ENCODE data around the gene F8.

F8 gene

DNA sequence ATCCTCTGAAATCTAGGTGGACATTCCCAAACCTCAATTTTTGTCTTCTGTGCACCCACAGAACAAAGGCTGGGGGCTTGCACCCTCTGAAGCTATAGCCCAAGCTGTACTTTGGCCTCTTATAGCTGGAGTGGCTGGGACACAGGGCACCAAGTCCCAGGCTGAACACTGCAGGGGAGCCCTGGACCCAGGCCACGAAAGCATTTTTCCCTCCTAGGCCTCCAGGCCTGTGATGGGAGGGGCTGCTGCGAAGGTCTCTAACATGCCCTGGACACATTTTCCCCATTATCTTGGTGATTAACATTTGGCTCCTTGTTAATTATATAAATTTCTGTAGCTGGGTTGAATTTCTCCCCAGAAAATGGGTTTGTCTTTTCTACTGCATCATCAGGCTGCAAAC is 108.5 kb downstream of the F8 start:
- TF ChIP-seq, protein P1, sequence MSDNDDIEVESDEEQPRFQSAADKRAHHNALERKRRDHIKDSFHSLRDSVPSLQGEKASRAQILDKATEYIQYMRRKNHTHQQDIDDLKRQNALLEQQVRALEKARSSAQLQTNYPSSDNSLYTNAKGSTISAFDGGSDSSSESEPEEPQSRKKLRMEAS (IDR thresholded peaks at IDR 0.05) = no peak
- TF ChIP-seq NFIC (IDR thresholded peaks at IDR 0.05) (no peak), CREB1 (IDR thresholded peaks at IDR 0.05; ENCODE audit: low read depth) (no peak), FOXM1 (IDR thresholded peaks at IDR 0.05; ENCODE audit: borderline replicate concordance, low read depth) (no peak), YY1 (IDR thresholded peaks at IDR 0.05; ENCODE audit: low read depth) (no peak), EP300 (IDR thresholded peaks at IDR 0.05; ENCODE audit: borderline replicate concordance) (no peak), EGR1 (IDR thresholded peaks at IDR 0.05) (no peak), TCF12 (IDR thresholded peaks at IDR 0.05; ENCODE audit: low read depth) (no peak), TAF1 (IDR thresholded peaks at IDR 0.05; ENCODE audit: low read depth) (no peak), RAD21 (IDR thresholded peaks at IDR 0.05; ENCODE audit: low read depth) (no peak), ZBTB7A (IDR thresholded peaks at IDR 0.05; ENCODE audit: low read depth) (no peak), TEAD4 (IDR thresholded peaks at IDR 0.05) (no peak), CEBPB (IDR thresholded peaks at IDR 0.05) (no peak)
- TF ChIP-seq, protein P2, sequence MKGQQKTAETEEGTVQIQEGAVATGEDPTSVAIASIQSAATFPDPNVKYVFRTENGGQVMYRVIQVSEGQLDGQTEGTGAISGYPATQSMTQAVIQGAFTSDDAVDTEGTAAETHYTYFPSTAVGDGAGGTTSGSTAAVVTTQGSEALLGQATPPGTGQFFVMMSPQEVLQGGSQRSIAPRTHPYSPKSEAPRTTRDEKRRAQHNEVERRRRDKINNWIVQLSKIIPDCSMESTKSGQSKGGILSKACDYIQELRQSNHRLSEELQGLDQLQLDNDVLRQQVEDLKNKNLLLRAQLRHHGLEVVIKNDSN (IDR thresholded peaks at IDR 0.05) = no peak
- TF ChIP-seq, protein P3, sequence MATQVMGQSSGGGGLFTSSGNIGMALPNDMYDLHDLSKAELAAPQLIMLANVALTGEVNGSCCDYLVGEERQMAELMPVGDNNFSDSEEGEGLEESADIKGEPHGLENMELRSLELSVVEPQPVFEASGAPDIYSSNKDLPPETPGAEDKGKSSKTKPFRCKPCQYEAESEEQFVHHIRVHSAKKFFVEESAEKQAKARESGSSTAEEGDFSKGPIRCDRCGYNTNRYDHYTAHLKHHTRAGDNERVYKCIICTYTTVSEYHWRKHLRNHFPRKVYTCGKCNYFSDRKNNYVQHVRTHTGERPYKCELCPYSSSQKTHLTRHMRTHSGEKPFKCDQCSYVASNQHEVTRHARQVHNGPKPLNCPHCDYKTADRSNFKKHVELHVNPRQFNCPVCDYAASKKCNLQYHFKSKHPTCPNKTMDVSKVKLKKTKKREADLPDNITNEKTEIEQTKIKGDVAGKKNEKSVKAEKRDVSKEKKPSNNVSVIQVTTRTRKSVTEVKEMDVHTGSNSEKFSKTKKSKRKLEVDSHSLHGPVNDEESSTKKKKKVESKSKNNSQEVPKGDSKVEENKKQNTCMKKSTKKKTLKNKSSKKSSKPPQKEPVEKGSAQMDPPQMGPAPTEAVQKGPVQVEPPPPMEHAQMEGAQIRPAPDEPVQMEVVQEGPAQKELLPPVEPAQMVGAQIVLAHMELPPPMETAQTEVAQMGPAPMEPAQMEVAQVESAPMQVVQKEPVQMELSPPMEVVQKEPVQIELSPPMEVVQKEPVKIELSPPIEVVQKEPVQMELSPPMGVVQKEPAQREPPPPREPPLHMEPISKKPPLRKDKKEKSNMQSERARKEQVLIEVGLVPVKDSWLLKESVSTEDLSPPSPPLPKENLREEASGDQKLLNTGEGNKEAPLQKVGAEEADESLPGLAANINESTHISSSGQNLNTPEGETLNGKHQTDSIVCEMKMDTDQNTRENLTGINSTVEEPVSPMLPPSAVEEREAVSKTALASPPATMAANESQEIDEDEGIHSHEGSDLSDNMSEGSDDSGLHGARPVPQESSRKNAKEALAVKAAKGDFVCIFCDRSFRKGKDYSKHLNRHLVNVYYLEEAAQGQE (IDR thresholded peaks at IDR 0.05; ENCODE audit: low read depth) = no peak

DNA sequence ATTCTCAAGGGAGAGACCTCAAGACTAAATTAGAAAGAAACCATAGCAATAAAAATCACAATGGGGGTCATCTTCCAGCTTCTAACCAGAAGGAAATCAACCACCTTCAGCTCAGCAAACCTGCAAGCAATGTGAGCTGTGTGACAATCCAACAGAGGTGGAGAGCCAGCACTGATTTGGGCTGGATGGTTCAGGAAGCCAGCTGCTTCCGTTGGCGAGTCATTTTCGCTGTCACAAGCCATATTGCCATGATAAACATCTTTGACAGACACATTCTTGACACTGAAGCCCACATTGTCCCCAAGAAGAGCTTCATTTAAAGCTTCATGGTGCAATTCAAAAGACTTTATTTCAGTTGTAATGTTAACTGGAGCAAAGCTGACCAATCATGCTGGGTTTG is 113.7 kb downstream of the F8 start:
- TF ChIP-seq FOXM1 (IDR thresholded peaks at IDR 0.05; ENCODE audit: borderline replicate concordance, low read depth) (no peak), EGR1 (IDR thresholded peaks at IDR 0.05) (no peak), CEBPB (IDR thresholded peaks at IDR 0.05) (no peak), TAF1 (IDR thresholded peaks at IDR 0.05; ENCODE audit: low read depth) (no peak), TEAD4 (IDR thresholded peaks at IDR 0.05) (no peak), TCF12 (IDR thresholded peaks at IDR 0.05; ENCODE audit: low read depth) (no peak), EP300 (IDR thresholded peaks at IDR 0.05; ENCODE audit: borderline replicate concordance) (no peak), NFIC (IDR thresholded peaks at IDR 0.05) (no peak), ZBTB7A (IDR thresholded peaks at IDR 0.05; ENCODE audit: low read depth) (no peak)
- TF ChIP-seq, protein P2 (IDR thresholded peaks at IDR 0.05) = no peak

DNA sequence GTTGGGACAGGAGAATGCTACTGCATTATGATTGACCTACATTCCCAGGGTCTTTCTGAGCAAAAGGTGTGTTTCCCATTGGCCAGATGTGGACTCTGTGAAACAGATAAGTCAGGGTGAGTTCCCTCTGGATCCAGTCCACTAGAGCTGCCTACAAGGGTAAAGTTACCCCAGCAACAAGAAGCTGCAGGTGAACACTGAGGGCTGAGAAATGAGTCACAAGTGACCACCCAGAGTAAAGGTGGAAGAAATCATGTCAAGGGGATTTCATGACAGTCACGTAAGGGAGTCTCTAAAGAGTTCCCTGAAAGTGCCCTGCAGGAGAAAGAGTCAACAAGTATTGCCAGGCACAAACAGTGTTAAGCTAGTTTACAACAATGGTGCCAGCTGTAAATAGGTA is 120.1 kb downstream of the F8 start:
- TF ChIP-seq, protein P2 (IDR thresholded peaks at IDR 0.05) = no peak
- TF ChIP-seq CEBPB (IDR thresholded peaks at IDR 0.05) (no peak), TEAD4 (IDR thresholded peaks at IDR 0.05) (no peak), NFIC (IDR thresholded peaks at IDR 0.05) (no peak), EGR1 (IDR thresholded peaks at IDR 0.05) (no peak), TAF1 (IDR thresholded peaks at IDR 0.05; ENCODE audit: low read depth) (no peak), CREB1 (IDR thresholded peaks at IDR 0.05; ENCODE audit: low read depth) (no peak), RAD21 (IDR thresholded peaks at IDR 0.05; ENCODE audit: low read depth) (no peak), FOXM1 (IDR thresholded peaks at IDR 0.05; ENCODE audit: borderline replicate concordance, low read depth) (no peak), TCF12 (IDR thresholded peaks at IDR 0.05; ENCODE audit: low read depth) (no peak)
- TF ChIP-seq, protein P3 (IDR thresholded peaks at IDR 0.05; ENCODE audit: low read depth) = no peak
- TF ChIP-seq, protein P1 (IDR thresholded peaks at IDR 0.05) = no peak

DNA sequence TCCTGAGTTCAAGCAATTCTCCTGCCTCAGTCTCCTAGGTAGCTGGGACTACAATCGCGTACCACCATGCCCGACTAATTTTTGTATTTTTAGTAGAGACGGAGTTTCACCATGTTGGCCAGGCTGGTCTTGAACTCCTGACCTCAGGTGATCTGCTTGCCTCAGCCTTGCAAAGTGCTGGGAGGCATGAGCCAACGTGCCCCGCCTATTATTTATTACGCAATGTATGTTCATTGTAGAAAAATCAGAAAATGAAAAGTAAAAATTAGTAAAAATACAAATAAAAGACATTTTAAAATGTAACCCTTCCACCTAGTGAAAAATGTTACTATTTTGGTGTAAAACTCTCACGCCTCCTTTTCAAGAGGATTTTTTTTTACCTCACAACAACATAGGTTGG is 122.2 kb downstream of the F8 start:
- TF ChIP-seq, protein P1 (IDR thresholded peaks at IDR 0.05) = no peak
- TF ChIP-seq YY1 (IDR thresholded peaks at IDR 0.05; ENCODE audit: low read depth) (no peak), TAF1 (IDR thresholded peaks at IDR 0.05; ENCODE audit: low read depth) (no peak), ZBTB7A (IDR thresholded peaks at IDR 0.05; ENCODE audit: low read depth) (no peak), CREB1 (IDR thresholded peaks at IDR 0.05; ENCODE audit: low read depth) (no peak), TCF12 (IDR thresholded peaks at IDR 0.05; ENCODE audit: low read depth) (no peak), RAD21 (IDR thresholded peaks at IDR 0.05; ENCODE audit: low read depth) (no peak), TEAD4 (IDR thresholded peaks at IDR 0.05) (no peak), EP300 (IDR thresholded peaks at IDR 0.05; ENCODE audit: borderline replicate concordance) (no peak), EGR1 (IDR thresholded peaks at IDR 0.05) (no peak), FOXM1 (IDR thresholded peaks at IDR 0.05; ENCODE audit: borderline replicate concordance, low read depth) (no peak), CEBPB (IDR thresholded peaks at IDR 0.05) (no peak), NFIC (IDR thresholded peaks at IDR 0.05) (no peak)
- TF ChIP-seq, protein P2 (IDR thresholded peaks at IDR 0.05) = no peak
- TF ChIP-seq, protein P3 (IDR thresholded peaks at IDR 0.05; ENCODE audit: low read depth) = no peak
